HUES64 (cell line): ENCODE results near the gene SLC6A4.
"Not testable (repeated sequence)": the region's sequence is repeated elsewhere in the genome, so short reads cannot be mapped to it uniquely, and the experiment has no call there.

Experiments
- H3K27ac ChIP-seq: 2 replicates; pipeline ENCODE4 v1.7.0; 2013; ENCODE audit warnings: low read depth, low read length, inconsistent platforms
- H3K27me3 ChIP-seq: 2 replicates; pipeline ENCODE4 v1.6.1; 2013; ENCODE audit warnings: mild to moderate bottlenecking, low read length; ENCODE audit not compliant: insufficient read depth
- H3K36me3 ChIP-seq: 2 replicates; pipeline ENCODE4 v1.6.1; 2013; ENCODE audit warnings: mild to moderate bottlenecking, low read length; ENCODE audit not compliant: insufficient read depth
- H3K4me1 ChIP-seq: 2 replicates; pipeline ENCODE4 v1.6.1; 2013; ENCODE audit warnings: mild to moderate bottlenecking, low read length, moderate library complexity; ENCODE audit not compliant: insufficient read depth
- H3K4me3 ChIP-seq: 2 replicates; pipeline ENCODE4 v1.5.1; 2013; ENCODE audit warnings: mild to moderate bottlenecking, low read length, moderate library complexity
- H3K9ac ChIP-seq: 2 replicates; pipeline ENCODE4 v1.6.1; 2013; ENCODE audit warnings: mild to moderate bottlenecking, low read depth, low read length
- H3K9me3 ChIP-seq: 2 replicates; pipeline ENCODE4 v1.6.1; 2013; ENCODE audit warnings: low read depth, low read length; ENCODE audit not compliant: insufficient read depth
- WGBS: fragments of 150-250, 120-280 bp; methylation state at CpG from one replicate; pipeline ENCODE4 v1.1.7; 2013; ENCODE audit warnings: missing lambda C conversion rate; 5-methylcytosine and 5-hydroxymethylcytosine counted together

The SLC6A4 gene

GRCh38 chr17:30153463-30153862, 82.0 kb downstream of the SLC6A4 start:
- Histone ChIP-seq H3K4me1 (no peaks in the 10 kb centered on the region), H3K36me3 (peaks cover 12% of the 10 kb centered on the region; the same call in 1 of the 2 replicates), H3K4me3 (no peak overlapping the region), H3K9me3 (no peaks in the 10 kb centered on the region), H3K9ac (no peak overlapping the region), H3K27me3 (no peaks in the 10 kb centered on the region), H3K27ac (no peak overlapping the region)

GRCh38 chr17:30151471-30151870, 84.0 kb downstream of the SLC6A4 start:
- H3K36me3 ChIP-seq: peaks cover 4% of the 10 kb centered on the region; the same call in 1 of the 2 replicates
- H3K9ac ChIP-seq: no peak overlapping the region
- 93% methylated on average over 4 of the region's 4 CpGs for WGBS
- no peaks in the 10 kb centered on the region for H3K9me3 ChIP-seq
- H3K4me1 ChIP-seq: no peaks in the 10 kb centered on the region
- H3K27me3 ChIP-seq: no peaks in the 10 kb centered on the region
- H3K27ac ChIP-seq: no peak overlapping the region
- no peak overlapping the region for H3K4me3 ChIP-seq

GRCh38 chr17:30148376-30148775, 87.1 kb downstream of the SLC6A4 start:
- Histone ChIP-seq H3K36me3 (peaks cover 5% of the 10 kb centered on the region; the same call in 1 of the 2 replicates), H3K4me3 (no peak overlapping the region), H3K9me3 (no peaks in the 10 kb centered on the region), H3K4me1 (no peaks in the 10 kb centered on the region), H3K27ac (no peak overlapping the region), H3K27me3 (no peaks in the 10 kb centered on the region), H3K9ac (no peak overlapping the region)
- 98% methylated on average over 1 of the region's 1 CpG for WGBS

- H3K9ac ChIP-seq, H3K9me3 ChIP-seq, H3K27me3 ChIP-seq, H3K4me3 ChIP-seq, H3K36me3 ChIP-seq, H3K27ac ChIP-seq, H3K4me1 ChIP-seq: not testable (repeated sequence)
- 97% methylated on average over 6 of the region's 6 CpGs for WGBS
These were observed 87.6 kb downstream of the SLC6A4 start for GRCh38 chr17:30147860-30148259.
